ENCODE results near the gene PRRG3.

The PRRG3 gene

DNA sequence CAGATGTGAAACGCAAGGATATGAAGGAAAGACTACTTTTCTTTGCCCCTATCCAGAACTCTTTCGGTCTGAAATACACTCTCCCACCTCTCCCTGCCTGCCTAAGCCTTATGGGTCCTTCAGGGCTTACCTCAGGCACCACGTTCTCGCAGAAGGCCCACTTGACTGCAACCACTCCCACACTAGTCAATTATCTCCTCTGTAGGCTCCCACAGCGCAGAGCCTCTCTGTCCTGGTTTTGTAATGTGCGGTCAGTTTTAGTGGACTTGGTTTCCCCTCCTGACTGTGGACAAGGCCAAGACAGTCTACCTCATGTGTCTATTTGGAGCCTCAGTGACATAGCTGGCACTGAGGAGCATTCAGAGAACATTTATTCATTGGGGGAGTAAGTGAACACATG lies 50.4 kb downstream of the PRRG3 start:
- DNase-seq = no peak

DNA sequence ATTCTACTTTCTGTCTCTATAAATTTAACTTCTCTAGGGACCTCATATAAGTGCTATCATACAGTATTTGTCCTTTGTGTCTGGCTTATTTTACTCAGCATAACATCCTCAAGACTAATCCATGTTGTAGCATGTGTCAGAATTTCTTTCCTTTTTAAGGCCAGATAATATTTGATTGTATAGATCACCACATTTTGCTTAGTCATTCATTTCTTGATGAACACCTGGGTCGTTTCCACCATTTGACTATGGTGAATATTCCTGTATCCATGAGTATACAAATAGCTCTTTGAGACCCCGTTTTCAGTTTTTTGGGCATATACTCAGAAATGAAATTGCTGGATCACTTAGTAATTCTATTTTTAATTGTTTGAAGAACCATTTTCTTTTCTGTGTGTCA lies 51.2 kb downstream of the PRRG3 start:
- DNase-seq = no peak

DNA sequence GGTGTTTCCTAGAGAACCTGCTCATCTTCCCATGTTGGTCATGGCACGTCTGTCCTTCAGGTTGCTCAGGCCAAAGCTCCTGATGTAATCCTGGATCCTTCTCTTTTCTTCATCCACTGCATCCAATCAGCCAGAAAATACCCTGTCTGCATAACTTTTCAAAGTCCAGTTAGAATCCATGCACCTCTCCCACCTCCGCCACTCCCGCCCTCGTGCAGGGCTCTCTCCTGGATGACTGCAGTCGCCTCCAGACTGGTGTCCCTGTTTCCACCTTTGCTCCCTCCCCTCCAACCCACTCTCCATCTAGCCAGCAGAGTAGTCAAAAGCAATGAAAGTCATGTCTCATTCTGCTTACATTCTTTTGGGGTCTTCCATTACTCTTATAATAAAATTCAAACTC lies 55.3 kb downstream of the PRRG3 start:
- DNase-seq = no peak

DNA sequence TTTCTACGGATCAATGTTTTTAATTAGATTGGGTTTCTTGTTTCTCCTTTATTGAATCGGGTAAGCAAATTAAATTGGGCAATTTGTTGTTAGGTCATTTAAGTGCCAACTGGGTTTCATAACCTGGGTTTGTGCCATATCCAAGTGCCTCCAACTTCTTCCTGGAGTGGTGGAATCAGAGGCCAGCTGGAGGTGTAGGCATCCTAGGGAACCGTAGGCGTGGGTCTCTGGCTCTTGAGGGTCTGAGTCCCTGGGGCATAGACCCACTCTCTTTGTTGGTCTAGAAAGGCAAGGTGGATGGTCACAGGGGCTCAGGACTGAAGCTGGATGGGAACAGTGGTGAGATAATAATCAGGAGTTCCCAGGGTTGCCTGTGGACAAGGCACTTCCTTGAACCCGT lies 57.6 kb downstream of the PRRG3 start:
- no peak for DNase-seq

DNA sequence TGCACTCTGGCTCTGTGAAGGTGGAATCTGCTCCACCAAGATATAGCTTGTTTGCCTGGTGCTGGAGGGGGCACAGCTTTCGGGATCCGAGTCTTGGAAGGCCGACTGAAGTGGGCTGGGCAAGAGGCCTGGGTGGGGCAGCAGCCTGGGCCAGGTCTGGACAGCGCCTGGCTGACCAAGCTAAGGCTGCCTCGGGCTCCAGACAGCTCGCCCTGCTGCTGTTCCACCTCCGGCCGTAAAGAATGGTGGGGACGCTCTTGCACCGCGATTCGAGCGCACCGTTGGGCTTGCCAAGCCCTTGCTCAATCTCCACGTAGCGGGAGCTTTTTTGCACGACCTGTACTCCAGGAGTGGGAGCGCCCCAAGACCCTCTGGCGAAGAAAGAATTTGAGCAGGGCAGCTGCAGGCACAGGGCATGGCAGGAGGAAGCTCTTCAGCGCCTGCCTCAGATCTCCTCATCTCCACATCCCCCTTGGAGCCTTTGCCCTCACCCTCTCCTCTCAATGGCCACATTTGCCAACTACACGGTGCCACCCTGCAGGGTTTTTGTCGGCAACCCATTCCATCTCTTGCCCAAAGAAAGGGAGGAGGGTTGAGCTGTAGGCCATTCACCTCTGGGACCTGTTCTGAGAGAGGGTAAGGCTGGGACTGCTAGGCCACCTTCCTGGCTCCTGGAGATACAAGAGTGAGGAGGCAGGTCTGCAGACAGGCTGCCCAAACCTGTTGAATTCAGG lies 58.2 kb downstream of the PRRG3 start:
- DNase-seq = no peak

DNA sequence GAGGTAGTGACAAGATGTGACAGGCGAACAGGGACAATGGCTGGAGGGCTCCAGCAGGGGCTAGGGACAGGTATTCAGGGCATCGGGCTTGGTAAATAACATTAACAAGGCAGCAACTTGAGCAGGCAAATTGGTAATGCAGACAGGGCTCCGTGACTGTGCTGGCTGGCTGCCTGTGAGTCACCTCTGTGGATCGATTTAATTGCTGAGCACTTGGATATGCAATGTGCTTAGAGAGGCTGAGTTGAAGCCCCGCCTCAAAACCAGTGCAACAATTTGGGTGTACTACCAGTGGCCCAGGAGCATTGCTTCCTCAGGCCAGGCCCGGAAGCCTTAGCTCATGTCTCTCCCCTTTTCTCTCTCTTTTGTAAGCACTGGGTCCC lies 58.8 kb downstream of the PRRG3 start:
- DNase-seq = no peak

DNA sequence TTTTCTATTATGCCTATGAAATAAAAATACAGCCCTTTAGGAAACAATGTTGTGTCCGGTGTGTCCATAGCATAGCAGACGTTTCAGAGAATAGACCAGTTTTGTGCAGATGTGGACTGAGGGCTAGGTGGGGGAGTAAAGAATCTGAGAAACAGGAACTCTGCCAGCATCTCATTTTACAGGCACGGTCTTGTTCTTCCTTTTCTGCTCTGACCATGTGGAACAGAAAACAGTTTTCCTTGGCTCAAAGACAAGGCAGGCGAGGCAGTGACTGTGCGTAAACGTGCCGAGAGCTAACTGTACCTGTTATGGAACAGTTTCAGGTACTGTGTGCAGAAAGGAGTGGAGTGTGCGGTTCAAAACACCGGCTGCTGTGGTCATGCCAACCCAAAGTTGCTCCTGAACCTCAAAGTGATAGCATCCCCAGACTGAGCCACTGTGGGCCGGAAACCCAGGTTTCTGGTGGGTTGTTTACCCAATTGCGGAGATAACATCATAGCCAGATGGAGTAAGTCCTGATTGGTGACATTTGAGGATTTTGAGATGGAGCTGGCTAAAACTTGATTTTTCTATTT lies 59.5 kb downstream of the PRRG3 start:
- DNase-seq = no peak

Measured in activated naive CD4-positive, alpha-beta T cell (primary cell).